GM19240 (cell line): ENCODE measurements around the gene FCHSD2.
"Not testable (repeated sequence)": the region's sequence is repeated elsewhere in the genome, so short reads cannot be mapped to it uniquely, and the experiment has no call there.

ENCODE experiments used
- DNase-seq: peaks from one replicate; pipeline ENCODE4 v3.0.0; 2011; ENCODE audit warnings: low spot score; ENCODE audit not compliant: insufficient read length

FCHSD2 gene

DNA sequence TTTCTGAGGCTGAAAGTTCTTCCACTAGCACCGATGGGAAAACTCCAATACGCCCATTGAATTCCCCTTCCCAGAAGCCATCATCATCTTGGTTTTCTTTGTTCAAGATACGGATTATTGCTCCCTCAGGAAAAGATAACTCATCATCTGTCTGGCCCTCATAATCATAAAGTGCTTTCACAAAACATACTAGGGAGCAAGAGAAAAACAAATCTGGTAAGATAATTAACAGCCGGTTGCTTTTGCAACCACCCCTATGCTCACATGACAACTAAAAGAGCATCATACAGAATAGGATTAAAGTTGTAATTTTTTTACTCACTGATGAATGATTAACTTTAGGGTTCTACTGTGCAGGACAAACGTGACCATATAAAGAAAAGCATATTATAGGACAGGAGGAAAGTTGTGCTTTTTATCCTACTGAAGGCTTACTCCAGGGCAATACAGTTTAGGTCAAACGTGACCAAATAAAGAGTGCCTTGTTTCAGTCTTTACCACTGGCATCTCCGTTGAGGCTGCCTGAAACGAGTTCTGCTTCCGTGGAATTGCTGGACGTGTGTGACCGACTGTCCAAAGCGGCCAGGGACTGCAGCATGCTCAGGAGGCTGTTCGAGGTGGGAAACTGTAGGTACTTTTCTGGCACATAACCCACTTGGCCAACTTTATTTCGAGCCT is 299.3 kb downstream of the FCHSD2 start:
- no peak for DNase-seq

DNA sequence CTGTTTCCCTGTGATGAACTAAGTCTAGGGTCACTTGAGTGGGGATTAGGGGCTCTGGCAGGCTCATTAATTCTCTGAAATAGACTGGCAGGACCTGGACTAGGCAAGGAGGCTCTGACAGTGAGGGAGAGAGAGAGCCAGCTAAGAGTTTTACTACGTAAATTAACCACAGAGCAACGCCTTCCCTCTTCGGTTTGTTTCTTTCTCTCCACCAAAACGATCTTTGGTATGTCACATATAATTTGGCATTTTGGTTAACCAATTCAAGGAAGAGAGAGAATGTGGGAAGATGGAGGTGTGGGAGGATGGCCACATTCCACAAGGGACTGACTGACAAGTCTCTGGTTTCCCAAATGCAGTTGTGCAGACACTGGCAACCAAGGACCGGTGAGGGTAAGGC is 300.0 kb downstream of the FCHSD2 start:
- no peak for DNase-seq

DNA sequence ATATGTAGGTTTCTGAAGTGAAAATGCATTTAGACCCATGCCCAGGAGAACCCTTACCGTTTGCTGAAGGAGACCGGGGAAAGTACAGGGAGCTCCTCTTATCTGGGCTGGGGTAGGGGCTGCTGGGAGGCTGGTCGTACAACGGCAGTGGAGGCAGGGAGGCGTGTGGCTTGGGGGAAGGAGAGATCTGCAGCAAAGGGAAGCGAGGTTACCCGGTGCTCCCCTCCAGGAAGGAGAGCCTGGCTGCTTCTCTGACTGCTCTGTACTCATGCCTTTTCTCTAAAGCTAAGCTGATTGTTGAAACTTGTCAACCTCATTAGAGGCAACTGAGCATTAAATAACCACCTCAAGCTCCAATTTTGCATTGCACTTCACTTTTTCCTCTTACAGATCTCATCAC is 300.7 kb downstream of the FCHSD2 start:
- no peak for DNase-seq

DNA sequence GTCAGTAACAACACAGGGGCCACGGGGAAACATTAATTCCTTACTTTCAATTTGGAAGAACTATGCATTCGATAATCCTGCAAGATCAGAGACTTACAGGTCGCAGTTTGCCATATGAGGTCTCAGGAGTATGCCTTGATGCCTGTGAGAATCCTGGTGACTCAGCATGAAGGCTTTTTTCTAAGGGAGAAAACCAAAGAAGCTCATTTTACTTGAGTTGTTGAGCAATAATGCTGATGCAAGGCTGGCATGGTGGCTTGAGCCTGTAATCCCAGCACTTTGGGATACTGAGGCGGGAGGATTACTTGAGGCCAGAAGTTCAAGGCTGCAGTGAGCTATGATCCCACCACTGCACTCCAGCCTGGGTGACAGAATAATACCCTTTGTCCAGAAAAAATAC is 301.3 kb downstream of the FCHSD2 start:
- DNase-seq: no peak

DNA sequence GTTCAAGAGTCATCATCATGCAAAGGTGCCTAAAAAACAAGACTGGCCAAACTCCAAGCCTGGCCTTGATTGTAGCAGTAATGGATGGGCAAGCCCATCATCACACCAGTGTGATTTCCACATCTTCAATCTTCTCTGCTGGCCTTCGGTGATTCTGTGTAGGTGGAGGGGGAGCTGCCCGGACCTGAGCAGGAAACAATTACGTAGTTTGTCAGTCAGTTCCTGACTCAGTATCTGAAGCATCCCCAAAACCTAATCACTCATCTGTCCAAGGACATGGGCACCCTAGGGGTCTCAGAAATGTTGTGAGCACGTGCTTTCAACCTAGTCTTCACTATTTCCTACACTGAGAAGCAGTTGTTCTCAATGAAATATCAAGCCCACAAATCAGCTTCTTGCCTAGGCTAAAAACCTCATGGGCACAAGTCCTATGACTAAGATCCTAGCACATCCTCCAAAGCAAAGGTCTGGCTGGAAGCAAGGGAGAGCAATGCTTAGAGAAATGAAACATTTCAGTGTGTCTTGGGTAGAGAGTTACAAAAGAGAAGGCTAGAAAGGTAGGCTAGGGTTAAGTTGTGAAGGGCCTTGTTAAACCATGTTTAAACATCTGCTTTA is 303.3 kb downstream of the FCHSD2 start:
- no peak for DNase-seq

DNA sequence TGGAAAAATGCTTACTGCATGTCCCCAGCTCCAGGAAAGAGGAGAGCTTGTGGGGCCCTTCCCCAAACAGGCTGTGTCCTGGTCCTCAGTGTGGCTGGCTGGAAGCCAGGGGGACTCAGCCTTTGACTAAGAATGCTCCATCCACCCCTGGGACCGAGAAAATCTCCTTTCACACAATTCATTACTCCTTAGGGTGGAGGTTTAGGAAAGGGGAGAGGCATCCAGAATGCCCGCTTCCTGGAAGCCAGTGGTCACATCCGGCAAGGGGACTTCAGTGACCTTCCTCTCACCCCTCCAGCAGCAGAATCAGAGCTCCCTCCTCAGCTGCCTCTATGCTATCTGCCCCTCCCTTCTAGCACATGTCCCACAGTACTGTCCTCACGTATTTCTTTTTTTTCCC is 306.0 kb downstream of the FCHSD2 start:
- DNase-seq: no peak

DNA sequence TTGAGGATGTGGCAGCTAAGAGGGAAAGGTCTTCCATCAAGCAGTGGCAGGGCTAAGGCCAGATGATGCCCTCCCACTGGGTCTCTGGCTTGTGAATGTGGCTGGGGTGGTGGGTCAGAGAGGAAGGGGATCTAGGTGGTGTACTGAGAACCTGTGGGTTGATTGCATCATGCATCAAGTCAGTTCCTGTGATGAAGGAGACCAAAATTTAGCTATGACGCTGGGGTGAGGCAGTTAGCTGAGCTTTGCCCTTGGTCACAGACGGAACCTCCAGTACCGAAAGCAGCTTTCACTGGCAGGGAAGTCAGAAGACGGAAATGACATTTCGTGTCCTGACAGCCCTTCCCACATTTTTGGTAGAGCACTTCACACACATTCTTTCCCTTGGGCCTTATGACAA is 307.2 kb downstream of the FCHSD2 start:
- no peak for DNase-seq

DNA sequence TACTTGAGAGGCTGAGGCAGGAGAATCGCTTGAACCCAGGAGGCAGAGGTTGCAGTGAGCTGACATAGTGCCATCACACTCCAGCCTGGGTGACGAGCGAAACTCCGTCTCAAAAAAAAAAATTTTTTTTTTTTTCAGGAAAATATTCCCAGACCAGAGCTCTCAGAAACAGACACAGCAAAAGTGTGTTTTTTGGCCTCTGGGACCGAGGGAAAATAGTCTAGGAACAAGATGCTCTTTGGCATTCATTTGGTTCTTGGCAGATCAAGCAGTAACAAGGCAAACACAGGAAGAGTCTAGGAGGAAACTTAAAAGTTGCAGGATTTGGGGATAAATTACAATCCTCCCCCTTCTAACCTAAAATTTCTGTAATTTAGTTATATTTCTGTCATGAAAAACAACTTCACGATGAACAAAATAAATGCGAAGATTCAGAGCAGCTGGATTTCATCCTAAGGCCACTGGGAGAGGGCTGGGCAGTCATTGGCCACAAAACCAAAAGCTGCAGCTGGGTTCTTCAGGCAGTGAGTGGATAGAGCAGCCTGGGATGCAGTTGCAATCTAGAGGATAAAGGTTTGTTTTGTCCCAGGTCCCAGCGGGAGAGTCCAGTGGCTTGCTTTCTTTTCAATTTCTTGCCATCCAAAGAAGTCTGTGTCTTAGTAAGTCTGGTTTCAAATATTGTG is 308.2 kb downstream of the FCHSD2 start:
- no peak for DNase-seq

DNA sequence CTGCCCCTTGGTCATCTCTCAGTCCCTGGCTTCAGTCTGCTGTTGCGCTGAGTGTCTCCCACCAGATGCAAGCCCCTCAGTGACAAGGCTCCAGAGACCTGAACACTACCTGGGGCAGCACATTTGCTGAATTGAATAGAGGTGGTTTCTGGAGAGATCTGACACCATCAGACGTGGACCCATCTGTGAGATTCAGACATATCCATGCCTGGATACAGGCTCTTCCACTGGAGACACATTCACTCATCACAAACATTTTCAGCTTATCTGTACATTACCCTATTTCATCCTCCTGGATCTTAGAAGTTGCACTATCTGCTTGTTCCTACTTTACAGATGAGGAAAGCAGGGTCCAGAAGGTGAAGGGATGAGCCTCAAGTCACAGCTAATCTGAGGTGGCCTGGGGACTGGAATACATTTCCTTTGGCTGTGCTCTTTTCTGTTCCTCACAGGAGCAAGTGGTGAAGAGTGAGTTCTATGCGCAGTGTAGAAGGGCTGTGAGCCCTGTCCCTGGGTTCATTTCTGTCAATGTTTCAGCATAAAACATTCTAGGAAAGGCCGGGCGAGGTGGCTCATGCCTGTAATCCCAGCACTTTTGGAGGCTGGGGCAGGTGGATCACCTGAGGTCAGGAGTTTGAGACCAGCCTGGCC is 308.9 kb downstream of the FCHSD2 start:
- DNase-seq: no peak

DNA sequence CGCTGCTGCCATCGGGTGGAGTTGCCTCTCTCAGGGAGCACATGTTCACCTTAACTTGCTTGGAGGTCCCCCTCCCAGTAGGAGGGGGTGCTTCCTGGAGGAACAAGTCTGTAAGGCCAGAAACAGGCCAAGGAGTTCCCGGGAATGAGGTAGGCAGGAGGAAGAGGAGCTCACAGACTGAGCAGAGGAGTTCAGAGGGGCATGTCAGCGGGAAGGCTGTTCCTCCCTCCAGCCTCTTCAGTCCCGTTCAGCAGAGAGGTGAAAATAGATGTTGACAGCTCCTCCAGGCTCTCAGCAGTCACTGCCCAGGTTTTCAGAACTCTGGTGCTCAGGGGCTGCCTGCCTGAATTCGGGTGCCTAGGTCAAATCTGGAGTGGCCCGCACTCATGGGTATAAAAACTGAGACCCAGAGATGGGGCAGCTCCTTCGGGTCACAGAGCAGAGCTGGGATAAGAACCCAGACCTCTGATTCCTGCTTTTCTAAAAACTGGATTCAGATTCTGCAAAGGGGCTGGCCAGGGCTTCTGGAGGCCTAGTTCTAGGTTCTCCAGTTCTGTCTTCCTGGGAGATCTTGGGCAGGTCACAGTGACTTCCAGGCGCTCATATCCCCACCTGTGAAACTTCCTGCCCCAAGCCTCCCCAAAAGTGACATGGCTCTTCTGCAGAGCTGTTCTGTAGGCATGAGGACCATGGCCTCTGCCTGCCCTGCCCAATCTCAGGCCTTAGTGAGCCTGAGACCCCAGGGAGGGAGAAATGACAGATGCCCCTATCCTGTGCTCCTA is 309.6 kb downstream of the FCHSD2 start:
- no peak for DNase-seq

DNA sequence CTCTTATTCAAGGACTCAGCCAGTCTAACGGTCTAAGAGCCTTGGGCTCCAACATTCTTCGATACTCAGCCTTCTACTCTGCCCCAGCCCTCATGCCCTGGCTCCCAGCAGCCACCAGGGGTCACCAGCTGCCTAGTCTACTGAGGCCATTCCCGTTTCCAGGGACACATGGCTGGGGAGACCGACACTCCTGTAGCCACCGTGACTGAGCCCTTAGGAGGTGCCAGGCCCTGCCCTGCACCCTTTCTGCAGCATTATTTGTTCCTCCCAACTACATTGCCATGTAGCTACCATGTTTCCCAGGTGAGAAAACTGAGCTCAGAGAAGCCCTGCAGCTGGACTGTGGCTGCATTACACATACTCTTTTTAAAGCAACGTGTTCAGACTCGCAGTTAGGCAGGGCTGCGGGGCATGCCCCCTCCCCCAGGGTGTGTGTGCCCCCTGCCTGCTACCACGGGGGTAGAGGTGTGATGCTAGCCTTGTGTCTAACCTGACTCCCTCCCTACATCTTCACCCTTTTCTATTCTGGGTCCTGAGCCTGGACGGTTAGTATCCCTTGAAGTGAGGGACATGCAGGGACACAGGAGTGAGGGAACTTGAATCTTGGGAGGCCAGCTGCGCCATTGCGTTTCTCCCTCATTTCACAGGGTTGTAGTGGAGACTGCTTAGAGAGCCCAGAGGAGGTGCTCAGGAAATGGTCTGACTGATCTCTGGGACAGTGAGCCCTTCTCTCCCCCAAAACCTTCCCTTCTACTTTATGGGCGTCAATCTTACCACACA is 310.4 kb downstream of the FCHSD2 start:
- no peak for DNase-seq

DNA sequence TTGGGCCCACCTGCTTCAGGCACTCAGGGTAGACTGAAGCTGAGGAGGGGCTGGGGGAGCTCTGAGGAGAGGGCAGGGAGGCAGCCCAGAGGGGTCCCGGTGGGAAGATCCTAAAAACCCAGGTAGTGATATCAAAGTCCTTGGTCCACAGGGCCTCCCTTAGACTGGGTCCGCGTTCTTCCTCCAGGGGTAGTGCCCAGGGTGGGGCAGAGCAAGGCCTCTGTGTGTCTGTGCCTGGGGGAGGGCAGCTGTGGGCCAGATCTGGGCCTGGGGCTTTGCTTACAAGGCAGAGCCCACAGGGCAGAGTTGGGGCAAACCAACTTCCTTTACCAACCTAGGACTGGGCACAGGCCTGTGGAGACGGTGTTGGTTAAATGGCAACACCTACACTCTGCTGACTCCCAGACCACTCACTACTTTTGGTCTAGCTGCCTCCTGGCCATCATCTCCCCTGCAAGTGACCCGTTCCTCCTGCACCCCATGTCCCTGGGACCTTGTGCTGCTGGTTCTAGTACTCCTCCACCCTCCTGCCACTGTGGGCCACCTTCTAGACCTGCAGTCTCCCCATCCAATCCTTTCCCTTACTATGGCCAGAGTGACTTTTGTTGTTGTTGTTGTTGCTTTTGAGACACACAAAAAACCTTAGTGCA is 312.1 kb downstream of the FCHSD2 start:
- DNase-seq: no peak

DNA sequence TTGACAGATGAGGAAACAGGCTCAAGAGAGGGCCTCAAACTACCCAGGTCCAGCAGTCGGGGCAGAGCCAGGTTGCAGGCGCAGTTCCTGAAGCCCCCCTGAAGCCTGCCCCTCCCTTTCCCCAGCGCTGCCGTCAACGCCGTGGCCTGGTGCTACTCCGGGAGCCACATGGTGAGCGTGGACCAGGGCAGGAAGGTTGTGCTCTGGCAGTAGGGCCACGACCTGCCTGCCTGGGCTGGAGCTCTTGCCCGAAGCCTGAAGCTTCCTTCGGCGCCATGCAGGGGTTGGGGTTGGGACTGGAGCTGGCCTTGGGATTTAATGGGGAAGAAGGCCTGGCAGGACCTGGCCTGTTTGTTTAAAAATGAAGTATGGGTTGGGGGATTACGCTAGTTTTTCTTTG is 312.9 kb downstream of the FCHSD2 start:
- no peak for DNase-seq

DNA sequence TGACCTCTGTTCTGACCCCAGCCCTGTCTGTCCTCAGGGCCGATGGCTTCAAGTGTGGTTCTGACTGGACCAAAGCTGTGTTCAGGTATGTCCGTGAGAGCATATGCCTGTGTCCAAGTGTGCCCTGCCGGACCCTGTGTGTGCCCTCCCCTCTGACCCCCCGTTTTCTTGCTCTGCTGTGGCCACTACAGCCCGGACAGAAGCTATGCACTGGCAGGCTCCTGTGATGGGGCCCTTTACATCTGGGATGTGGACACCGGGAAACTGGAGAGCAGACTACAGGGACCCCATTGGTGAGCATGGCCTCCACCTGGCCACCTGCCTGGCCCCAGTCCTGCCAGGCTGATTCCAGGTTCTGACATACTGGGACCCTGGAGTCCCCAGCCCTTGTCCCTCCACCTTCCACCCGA is 313.4 kb downstream of the FCHSD2 start:
- DNase-seq: no peak

DNA sequence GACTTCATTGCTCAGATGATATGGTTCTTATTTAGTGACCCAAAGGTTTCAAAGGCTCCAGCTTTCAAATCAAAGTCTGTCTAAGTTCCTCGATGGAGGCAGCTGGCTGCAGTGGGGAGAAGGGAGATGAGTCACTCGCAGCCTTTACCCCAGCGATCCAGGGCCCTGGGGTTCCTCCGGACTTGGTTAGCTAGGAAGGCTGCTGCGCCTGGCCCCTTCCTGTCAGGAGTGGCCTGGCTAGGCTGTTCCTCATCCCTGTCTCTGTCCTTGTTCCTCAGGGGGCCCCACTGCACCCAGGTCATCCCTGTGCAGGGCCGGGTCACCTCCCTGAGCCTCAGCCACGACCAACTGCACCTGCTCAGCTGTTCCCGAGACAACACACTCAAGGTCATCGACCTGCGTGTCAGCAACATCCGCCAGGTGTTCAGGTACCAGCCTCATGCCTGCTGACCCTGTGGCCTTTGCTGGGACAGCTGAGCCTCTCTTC is 314.0 kb downstream of the FCHSD2 start:
- DNase-seq: no peak

DNA sequence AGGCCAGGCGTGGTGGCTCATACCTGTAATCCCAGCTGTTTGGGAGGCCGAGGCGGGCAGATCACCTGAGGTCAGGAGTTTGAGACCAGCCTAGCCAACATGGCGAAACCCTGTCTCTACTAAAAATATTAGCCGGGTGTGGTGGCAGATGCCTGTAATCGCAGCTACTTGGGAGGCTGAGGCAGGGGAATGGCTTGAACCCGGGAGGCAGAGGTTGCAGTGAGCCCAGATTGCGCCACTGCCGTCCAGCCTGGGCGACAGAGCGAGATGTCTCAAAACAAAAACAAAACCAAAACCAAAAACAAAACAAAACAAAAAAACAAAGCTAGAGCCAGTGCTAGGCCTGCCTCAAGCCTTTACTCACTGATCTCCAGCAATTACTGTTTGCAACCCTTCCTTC is 314.5 kb downstream of the FCHSD2 start:
- DNase-seq: not testable (repeated sequence)

DNA sequence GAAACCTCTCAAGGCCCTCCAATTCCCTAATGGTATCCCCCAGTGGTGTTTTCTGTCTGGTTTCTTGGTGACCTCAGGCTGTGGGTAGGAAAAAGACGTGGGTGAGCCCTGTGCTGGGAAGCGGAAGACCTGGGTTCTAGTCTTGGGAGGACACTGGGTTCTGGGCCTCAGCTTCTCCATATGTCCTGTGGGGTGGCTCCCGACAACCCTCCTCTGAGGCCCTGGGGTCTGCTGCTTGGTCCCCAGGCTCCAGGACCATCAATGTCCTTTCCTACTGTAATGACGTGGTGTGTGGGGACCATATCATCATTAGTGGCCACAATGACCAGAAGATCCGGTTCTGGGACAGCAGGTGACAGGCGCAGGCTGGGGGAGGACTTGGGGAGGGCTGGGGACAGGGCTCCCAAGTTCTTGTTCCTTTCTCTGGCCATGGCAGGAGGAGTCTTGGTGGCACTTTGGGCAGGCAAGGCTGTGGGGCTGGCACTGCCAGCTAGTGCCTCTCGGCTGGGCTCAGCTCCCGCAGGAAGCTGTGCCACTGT is 315.1 kb downstream of the FCHSD2 start:
- no peak for DNase-seq

DNA sequence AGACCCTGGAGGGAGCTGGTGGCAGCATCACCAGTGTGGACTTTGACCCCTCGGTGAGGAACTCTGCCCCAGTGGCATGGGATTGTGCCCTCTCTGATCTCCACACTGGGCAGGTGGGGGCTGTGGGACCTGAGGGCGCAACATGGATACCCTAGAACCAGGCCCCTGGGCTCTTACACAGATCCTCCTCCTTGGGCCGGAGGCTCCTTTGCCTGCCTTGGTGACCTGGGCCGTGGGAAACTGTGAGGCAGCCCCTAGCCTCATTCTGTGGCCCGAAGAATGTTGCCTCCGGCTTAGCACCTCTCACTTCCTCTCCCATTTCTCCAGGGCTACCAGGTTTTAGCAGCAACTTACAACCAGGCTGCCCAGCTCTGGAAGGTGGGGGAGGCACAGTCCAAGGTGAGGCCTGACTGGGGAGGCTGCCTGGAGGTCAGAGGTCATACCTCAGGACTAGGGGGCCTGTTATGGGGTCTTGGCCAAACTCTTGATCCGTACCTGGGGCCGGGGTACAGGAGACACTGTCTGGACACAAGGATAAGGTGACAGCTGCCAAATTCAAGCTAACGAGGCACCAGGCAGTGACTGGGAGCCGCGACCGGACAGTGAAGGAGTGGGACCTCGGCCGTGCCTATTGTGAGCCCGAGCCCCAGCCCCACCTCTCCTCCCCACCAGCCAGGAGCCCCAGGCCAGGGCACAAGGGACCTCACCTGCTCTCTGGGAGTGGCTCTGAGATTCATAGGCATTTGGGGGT is 315.8 kb downstream of the FCHSD2 start:
- DNase-seq: no peak

DNA sequence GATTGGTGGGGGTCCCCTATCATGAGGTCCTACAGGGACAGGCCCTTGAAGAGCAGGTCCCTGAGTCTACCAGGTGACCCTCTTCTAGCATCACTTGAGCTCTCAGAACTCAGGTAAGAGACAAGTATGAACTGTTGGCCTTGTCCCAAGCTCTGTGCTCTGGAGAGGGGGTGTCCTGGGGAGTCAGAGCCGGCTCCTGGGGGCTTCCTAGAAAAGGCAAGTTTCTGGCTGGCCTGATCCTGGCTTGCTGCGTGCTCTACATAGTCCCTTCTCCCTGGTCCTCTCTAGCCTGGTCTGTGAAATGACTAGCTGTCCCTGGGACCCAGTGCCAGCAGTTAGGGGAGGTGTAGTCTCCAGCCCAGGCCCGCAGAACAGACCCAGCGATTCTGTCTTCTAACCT is 316.5 kb downstream of the FCHSD2 start:
- DNase-seq: no peak
